Lower leg skin (tissue), 3 donors: Measurements from ENCODE around the gene NR4A2.

Source experiments
- POLR2A ChIP-seq, 2 donors: fragments of 450-650 bp; IDR thresholded peaks; one replicate each; pipeline ENCODE4 v1.6.1; 2016 to 2017; ENCODE audit warnings: antibody characterized with exemption in 2 of 2, mild to moderate bottlenecking in 1 of 2, moderate library complexity in 1 of 2
- TF ChIP-seq, protein P1 (sequence below), 3 donors: fragments of 450-650 bp; IDR thresholded peaks; one replicate each; pipeline ENCODE4 v1.5.1; 2016; ENCODE audit warnings: antibody characterized with exemption in 3 of 3, mild to moderate bottlenecking in 3 of 3, moderate library complexity in 2 of 3

DNA sequence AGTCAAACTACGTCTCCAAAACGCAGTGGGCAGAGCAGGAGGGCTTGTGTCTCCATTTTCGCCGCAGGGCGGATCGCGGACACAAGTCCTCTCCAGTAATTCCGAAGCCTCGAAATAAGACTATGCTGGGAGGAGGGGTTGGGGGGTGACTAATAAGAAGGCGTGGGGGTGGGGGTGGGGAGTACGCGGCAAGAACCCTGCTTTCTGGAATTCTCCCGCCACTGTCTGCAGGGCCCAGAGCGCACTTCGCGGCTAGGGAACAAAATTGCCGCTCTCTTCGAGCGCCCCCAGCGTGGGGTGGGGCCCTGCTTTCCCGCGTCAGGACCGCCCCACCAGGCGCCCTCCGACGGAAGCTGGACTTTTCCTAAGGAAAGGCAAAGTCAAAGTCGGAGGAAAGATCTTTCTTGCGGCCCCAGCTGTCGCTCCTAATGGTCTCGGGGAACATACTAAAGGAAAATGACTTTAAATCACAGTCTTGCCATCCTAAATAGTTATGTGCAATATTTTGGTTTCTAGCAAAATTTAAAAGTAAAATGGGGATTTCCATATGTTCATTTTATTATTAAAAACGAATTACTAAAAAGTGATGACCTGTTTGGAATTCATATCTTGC lies 11.9 kb downstream of the NR4A2 start:
- TF ChIP-seq, protein P1, sequence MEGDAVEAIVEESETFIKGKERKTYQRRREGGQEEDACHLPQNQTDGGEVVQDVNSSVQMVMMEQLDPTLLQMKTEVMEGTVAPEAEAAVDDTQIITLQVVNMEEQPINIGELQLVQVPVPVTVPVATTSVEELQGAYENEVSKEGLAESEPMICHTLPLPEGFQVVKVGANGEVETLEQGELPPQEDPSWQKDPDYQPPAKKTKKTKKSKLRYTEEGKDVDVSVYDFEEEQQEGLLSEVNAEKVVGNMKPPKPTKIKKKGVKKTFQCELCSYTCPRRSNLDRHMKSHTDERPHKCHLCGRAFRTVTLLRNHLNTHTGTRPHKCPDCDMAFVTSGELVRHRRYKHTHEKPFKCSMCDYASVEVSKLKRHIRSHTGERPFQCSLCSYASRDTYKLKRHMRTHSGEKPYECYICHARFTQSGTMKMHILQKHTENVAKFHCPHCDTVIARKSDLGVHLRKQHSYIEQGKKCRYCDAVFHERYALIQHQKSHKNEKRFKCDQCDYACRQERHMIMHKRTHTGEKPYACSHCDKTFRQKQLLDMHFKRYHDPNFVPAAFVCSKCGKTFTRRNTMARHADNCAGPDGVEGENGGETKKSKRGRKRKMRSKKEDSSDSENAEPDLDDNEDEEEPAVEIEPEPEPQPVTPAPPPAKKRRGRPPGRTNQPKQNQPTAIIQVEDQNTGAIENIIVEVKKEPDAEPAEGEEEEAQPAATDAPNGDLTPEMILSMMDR (IDR thresholded peaks at IDR 0.05): no peak
- TF ChIP-seq POLR2A (IDR thresholded peaks at IDR 0.05): no peak
